ENCODE results near the gene SMIM36. TPM values are rescaled to one million over a fixed set of nuclear protein-coding genes. Genes with fewer than 3 reads are reported as not detected.
"Not testable (repeated sequence)": the region's sequence is repeated elsewhere in the genome, so short reads cannot be mapped to it uniquely, and the experiment has no call there.

SMIM36 gene
- total RNA-seq, 4 donors from 2014 or later: not detected

GRCh38 chr17:55426851-55427586 lies 84.2 kb downstream of the SMIM36 start:
- H3K9me3 ChIP-seq: no peaks in the 10 kb centered on the region
- ATAC-seq: peak; percentile 51
- peaks cover 0 to 17% (median 3%) of the 10 kb centered on the region in 3 donors for H3K4me1 ChIP-seq
- H3K36me3 ChIP-seq: no peaks in the 10 kb centered on the region
- no peak overlapping the region for H3K4me3 ChIP-seq
- TF ChIP-seq POLR2AphosphoS5 (IDR thresholded peaks at IDR 0.05): no peak
- TF ChIP-seq, protein P1, sequence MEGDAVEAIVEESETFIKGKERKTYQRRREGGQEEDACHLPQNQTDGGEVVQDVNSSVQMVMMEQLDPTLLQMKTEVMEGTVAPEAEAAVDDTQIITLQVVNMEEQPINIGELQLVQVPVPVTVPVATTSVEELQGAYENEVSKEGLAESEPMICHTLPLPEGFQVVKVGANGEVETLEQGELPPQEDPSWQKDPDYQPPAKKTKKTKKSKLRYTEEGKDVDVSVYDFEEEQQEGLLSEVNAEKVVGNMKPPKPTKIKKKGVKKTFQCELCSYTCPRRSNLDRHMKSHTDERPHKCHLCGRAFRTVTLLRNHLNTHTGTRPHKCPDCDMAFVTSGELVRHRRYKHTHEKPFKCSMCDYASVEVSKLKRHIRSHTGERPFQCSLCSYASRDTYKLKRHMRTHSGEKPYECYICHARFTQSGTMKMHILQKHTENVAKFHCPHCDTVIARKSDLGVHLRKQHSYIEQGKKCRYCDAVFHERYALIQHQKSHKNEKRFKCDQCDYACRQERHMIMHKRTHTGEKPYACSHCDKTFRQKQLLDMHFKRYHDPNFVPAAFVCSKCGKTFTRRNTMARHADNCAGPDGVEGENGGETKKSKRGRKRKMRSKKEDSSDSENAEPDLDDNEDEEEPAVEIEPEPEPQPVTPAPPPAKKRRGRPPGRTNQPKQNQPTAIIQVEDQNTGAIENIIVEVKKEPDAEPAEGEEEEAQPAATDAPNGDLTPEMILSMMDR (IDR thresholded peaks at IDR 0.05): no peak
- no peak for TF ChIP-seq EP300 (IDR thresholded peaks at IDR 0.05)
- TF ChIP-seq POLR2A (IDR thresholded peaks at IDR 0.05): no peak
- peak overlapping the region in 1 of 4 donors; percentile 49 for H3K27ac ChIP-seq
- no peaks in the 10 kb centered on the region for H3K27me3 ChIP-seq
- 52 to 72% methylated on average over 2 of the region's 2 CpGs for WGBS, 2 donors (ENCODE audit: low coverage in 1 of 2)

- TF ChIP-seq, protein P1 (IDR thresholded peaks at IDR 0.05): no peak
- TF ChIP-seq POLR2AphosphoS5 (IDR thresholded peaks at IDR 0.05): no peak
- no peak for TF ChIP-seq POLR2A (IDR thresholded peaks at IDR 0.05)
- TF ChIP-seq EP300 (IDR thresholded peaks at IDR 0.05): no peak
- H3K4me3 ChIP-seq: no peak overlapping the region
- no peaks in the 10 kb centered on the region for H3K27me3 ChIP-seq
- H3K9me3 ChIP-seq: no peaks in the 10 kb centered on the region
- H3K4me1 ChIP-seq: peaks cover 0 to 22% (median 3%) of the 10 kb centered on the region in 3 donors
- no peak overlapping the region for H3K27ac ChIP-seq
- WGBS, 2 donors (ENCODE audit: low coverage in 1 of 2): 54 to 82% methylated on average over 3 to 4 of the region's 4 CpGs
- no peak for ATAC-seq
- no peaks in the 10 kb centered on the region for H3K36me3 ChIP-seq
Observed at GRCh38 chr17:55424893-55425540, 86.2 kb downstream of the SMIM36 start.

DNA sequence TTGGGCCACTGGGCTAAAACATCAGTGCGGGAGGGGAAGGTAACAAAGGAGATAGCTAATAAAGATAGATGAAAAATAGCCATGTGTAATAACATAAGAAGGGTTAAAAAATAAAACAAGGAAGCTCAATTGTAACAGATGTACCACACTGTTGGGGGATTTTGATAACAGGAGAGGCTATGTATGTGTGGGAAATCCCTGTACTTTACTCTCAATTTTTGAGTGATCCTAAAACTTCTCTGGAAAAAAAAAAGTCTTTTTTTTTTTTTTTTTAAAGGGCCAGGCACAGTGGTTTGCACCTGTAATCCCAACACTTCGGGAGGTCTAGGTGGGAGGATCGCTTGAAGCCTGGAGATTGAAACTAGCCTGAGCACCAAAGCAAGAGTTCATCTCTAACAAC lies 87.7 kb downstream of the SMIM36 start:
- peaks cover 0 to 31% (median 3%) of the 10 kb centered on the region in 3 donors for H3K4me1 ChIP-seq
- no peak for ATAC-seq
- H3K27me3 ChIP-seq: no peaks in the 10 kb centered on the region
- no peak overlapping the region for H3K4me3 ChIP-seq
- 50 to 80% methylated on average over 1 of the region's 3 CpGs for WGBS, 2 donors (ENCODE audit: low coverage in 1 of 2)
- TF ChIP-seq POLR2A (IDR thresholded peaks at IDR 0.05) (no peak), EP300 (IDR thresholded peaks at IDR 0.05) (no peak), POLR2AphosphoS5 (IDR thresholded peaks at IDR 0.05) (no peak)
- TF ChIP-seq, protein P1 (IDR thresholded peaks at IDR 0.05): no peak
- H3K27ac ChIP-seq: no peak overlapping the region
- no peaks in the 10 kb centered on the region for H3K36me3 ChIP-seq
- H3K9me3 ChIP-seq: no peaks in the 10 kb centered on the region

DNA sequence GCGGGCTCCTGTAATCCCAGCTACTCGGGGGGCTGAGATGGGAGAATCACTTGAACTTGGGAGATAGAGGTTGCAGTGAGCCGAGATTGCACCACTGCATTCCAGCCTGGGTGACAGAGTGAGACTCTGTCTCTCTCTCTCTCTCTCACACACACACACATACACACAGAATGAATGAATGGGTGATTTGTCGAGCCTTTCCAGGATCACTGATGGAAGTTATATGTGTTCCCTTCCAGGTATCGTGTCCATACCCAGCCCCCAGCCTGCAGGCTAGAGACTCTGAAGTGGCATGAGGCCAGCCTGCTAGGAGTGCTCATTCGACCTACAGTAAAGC lies 88.5 kb downstream of the SMIM36 start:
- not testable (repeated sequence) for H3K27me3 ChIP-seq, H3K9me3 ChIP-seq, ATAC-seq, H3K4me3 ChIP-seq, H3K36me3 ChIP-seq
- Histone ChIP-seq H3K4me1 (peaks cover 0 to 34% (median 3%) of the 10 kb centered on the region in 3 donors), H3K27ac (peak overlapping the region in 2 of 4 donors; percentile 96 to 97)
- WGBS, 2 donors (ENCODE audit: low coverage in 1 of 2): 65 to 73% methylated on average over 5 of the region's 6 CpGs

DNA sequence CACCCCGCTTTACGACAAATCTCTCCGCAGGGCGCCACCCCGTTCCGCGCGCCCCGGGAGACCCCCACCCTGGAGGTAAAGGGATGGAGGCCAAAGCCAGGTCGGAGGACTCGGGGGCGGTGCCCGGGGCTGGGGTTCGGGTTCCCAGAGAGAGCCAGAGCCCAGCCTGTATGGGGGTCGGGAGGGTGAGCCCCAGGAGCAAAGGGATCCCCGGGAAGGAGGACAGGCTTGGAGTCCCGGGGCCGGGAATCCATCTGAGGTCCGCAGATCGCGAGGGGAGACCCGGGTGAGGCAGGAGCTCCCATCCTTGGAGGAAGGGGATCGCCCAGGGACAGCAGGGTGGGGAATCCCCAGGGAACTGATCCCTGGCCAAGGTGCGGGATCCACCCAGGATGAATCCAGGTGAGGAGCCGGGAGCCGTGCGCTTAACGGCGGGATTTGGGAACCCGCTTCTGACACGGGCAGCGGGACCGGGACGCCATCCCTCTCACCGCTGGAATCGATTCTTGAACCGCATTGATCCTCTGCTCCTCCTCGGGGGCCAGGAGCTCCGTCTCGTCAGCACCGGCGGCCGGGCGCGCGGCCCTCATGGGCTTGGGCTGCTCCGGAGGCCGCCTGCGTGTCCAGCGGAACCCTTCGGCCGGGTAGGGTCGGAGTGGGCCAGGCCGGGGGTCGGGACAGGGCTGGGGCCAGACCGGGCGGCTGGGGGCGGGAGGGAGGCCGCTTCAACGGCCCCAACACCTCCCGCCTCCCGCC lies 89.9 kb downstream of the SMIM36 start, which contains the start of gene MMD:
TSS of gene MMD (minus strand) at position 657 of the 756 bp plus-strand sequence. CDS start at position 517, 140 bp downstream.
- peak within 1 kb of the TSS; percentile 92 to 97 (median 96) for H3K27ac ChIP-seq
- no CpG with 5 or more reads among the region's 62 CpGs for WGBS, 2 donors (ENCODE audit: low coverage in 1 of 2)
- peak; percentile 11 for ATAC-seq
- no peaks in the 10 kb centered on the region for H3K36me3 ChIP-seq
- H3K27me3 ChIP-seq: no peaks in the 10 kb centered on the region
- no peaks in the 10 kb centered on the region for H3K9me3 ChIP-seq
- H3K4me1 ChIP-seq: peaks cover 0 to 46% (median 3%) of the 10 kb centered on the region in 3 donors
- peak within 1 kb of the TSS; percentile 89 to 94 for H3K4me3 ChIP-seq
- no peak for TF ChIP-seq EP300 (IDR thresholded peaks at IDR 0.05)
- peak; percentile 62 to 77 for TF ChIP-seq POLR2A (IDR thresholded peaks at IDR 0.05)

All from gastroesophageal sphincter (tissue), 4 donors.